GM12873 (cell line): ENCODE results near the gene SRSF1.

Source experiments
- TF ChIP-seq, protein P1 (sequence below): IDR thresholded peaks from 2 replicates; pipeline ENCODE4 v1.5.1; 2012; ENCODE audit warnings: low read depth, mild to moderate bottlenecking, moderate library complexity, low read length, control low read depth; ENCODE audit not compliant: insufficient read depth; ENCODE audit errors: missing control alignments

The SRSF1 gene

DNA sequence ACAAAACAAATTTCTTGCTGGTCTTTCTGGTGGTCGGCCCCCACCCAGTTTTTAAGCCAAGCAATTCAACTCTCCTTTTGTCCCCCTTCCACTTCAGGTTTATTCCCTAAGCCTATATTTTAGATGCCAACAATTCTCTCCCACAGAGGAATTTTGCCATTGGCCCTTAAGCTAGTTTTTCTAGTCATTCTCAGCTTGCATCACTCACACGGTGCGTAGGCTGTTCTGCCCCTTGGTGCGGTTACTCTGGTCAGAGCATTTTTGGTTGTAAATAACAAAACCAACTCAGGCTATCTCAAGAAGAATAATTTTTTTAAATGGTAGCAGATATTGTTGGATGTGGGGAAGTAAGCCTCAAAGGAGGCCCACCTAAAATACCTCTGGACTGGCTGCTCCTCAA lies 42.5 kb upstream of the SRSF1 start:
- TF ChIP-seq, protein P1, sequence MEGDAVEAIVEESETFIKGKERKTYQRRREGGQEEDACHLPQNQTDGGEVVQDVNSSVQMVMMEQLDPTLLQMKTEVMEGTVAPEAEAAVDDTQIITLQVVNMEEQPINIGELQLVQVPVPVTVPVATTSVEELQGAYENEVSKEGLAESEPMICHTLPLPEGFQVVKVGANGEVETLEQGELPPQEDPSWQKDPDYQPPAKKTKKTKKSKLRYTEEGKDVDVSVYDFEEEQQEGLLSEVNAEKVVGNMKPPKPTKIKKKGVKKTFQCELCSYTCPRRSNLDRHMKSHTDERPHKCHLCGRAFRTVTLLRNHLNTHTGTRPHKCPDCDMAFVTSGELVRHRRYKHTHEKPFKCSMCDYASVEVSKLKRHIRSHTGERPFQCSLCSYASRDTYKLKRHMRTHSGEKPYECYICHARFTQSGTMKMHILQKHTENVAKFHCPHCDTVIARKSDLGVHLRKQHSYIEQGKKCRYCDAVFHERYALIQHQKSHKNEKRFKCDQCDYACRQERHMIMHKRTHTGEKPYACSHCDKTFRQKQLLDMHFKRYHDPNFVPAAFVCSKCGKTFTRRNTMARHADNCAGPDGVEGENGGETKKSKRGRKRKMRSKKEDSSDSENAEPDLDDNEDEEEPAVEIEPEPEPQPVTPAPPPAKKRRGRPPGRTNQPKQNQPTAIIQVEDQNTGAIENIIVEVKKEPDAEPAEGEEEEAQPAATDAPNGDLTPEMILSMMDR, result no peak

DNA sequence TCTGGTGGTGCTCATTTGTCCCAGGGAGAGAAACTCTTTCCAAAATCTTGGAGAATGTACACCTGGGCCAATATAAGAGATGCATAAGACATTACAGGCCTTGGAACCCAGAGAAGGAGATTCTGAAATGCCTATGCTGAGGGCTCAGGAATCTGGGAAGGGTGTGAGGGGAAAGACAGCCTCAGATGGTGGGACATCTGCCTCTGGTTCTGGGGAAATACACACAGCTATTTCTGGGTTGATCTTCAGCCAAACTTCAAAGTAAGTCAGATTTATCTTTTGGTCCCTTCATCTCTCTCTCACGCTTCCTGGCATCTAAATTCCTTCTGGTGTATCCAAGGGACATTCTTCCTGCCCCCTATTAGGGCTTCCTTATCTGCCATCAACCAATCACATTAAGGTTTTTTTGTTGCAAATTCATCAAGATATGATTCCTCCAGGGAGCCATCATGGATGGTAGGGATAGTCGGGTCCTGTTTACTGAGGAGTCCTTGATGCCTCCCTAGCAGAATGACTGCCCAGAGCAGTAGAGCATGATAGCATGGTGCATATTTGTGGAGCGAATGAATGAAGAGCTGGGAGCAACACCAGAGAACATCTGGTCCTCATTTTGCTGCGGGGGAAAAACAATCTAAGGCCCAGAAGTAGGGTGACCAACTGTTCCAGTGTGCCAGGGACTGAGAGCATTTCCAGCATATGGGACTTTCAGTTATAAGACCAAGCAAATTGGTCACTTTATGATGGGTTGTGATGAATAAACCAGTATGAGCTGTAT lies 40.5 kb upstream of the SRSF1 start:
- TF ChIP-seq, protein P1, result no peak

DNA sequence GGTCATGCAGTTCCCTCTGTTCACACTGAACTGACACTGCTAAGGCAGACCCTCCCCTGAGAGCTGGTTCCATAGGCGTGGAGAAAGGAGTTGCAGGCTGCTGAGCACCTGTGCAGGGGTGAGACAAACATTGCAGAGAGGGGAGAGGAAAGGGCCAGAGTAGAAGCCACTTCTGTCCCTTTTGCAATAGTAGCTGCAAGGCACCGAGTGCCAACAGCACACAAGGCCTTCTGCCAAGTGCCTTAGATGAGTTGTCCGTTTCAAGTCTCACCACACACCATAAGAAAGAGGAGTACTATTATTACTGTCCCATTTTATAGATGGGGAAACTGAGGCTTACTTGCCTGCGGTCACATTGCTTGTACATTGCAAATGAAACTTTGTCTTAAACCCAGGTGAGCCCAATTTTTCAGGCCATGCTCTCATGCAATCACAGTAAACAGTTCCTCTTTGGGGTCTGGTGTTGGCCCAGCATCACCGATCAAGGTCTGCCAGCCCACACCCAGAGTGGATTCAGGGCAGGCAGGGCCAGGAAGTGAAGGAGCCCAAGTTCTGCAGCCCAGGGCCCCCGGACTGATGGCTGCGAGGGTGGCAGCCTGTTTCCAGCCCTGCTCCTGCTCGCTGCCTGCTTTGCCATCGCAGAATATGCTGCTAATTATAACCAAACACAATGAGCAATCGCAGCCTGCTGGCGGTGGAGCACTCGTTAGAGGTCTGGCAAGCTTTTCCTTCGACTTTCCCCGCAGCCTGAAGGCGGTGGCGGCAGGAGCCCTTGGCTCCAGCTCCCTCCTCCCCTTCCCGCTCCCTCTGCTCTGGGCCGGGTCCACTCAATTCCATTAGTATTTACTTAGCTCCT lies 39.4 kb upstream of the SRSF1 start:
- TF ChIP-seq, protein P1, result no peak

DNA sequence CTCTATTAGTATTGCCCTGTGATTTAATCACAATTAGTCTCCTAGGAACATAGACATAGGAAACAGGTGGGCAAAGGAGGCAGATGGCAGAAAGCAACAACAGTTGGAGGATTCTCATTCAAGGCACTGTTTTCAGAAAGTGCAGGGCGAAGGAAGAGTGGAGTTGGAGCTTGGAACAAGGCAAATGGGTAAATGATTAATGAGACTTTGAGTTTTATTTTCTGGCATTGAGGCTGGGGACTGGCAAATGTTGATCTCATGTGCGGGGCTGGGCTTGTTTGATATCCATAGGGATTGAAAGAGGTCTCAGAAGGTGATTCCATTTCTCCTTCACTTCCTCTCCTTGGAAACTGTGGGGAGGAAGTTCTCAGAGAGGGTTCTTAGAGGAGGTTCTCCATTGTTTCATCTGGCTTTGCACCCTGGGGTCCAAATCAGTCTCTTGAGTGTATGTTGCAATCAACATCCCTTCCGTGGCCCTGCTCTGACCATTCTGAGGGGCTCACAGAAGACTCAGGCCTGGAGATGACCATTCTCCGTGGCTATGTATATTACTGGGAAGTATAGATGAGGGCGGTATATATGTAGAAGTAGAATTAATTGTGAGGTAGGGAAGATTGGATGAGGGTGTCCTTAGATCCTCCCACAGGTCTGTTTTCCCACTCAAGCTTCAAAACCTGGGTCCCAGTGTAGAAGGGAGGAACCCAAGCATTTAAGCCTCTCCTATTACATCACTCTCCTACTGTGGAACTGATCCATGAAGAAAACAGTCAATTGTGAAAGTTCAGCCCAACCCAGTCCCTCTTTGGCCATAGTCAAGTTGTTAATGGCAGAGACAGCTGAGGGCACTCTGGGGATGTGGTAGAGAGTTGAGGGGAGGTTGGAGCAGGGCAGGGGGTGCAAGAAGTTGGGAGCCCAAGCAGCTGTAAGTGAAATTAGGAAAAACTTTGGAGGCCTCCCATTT lies 36.5 kb upstream of the SRSF1 start:
- TF ChIP-seq, protein P1, result no peak

DNA sequence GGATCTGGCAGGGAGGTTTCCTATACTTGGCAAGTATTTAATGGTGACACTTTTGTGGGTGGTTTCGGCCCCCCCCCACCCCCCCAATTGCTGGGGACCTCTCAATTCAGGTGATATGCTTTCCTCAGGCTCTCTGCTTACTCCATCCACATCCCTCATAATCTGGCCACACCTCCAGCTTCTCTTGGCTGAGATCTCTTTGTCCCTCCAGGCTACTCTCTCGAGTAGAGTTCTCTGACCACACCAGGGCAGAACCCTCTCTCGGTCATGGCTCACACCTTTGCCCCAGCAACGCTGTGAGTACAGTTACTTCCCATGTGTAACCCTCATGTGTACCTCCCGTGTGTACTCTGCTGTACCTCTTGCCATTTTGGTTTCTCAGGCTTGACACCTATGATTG lies 34.1 kb upstream of the SRSF1 start:
- TF ChIP-seq, protein P1, result no peak

DNA sequence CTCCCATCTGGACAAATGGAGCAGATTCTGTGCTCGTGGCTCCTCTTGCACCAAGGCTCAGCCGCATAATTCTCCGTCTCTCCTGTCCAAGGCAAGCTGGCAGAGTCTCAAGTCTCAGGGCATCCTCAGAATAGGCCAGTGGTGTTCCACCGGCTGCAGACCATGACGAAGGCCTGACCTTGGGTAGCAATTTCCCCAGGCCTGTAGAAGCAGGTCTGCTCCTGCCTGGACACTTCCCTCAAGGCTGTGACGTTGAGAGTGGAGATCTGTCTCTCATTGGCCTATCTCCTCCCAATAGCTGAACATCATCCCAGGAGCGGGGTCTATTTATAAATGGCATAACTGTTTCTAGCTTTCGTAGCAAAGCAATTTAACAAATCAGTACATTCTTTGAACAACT lies 33.3 kb upstream of the SRSF1 start:
- TF ChIP-seq, protein P1, result no peak

DNA sequence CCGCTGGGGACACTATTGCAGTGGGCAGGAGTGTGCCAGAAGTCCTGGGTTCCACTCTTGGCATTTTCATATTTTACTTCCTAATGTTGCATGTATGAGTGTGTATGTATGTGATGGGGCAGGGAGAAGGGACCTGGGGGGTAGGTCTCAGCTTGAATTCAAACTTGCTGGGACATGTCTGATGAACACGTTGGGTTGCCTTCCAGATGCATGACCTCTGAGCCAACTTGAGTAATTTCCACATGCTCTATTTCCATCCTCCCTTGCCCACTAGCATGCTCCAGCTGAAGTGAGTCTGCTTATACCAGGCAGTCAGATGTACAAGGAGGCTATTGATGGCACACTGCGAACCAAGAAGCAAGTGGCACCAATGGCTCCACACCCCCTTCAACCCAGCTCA lies 32.9 kb upstream of the SRSF1 start:
- TF ChIP-seq, protein P1, result no peak
